NCI-H748 (cell line): Measurements from ENCODE around the gene GNG3.

Experiments
- DNase-seq: peaks from one replicate; lab custom pipeline; 2025; ENCODE audit not compliant: unreplicated experiment; lab: John Stamatoyannopoulos, UW

GNG3 gene

GRCh38 chr11:62755086-62755615, 47.7 kb downstream of the GNG3 start:
- no peak for DNase-seq

DNA sequence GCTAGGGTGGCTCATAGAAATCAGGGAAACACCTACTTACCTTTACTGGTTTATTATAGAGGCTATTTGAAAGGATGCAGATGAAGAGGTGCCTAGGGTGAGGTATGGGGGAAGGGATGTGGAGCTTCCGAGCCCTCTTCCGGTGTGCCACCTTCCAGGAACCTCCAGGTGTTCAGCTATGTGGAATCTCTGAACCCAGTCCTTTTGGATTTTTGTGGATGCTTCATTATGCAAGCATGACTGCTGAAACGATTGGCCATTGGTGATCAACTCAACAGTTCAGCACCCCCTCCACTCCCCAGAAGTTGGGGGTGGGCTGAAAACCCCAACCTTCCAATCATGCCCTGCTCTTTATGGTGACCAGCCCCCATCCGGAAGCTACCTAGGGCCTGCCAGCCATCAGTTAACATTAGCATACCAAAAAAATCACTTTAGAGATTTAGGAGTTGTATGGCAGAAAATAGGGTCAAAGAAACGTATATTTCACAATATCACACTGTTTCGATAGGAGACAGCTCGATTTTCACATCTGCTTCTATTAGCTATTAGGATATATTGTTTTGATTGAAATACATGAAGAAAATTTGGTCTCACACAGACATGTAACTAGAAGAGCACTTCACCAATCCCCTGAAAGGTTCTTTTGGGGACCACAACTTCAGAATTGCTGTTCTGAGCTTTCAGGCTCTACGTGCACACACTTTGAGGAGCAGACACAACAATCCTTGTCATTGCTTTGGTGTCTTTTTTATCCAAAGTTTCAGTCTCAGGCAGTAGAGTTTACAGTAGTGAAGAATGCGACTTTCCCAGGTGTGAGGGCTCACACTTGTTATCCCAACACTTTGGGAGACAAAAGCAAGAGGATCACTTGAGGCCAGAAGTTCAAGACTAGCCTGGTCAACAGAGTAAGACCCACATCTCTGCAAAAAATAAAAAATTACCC, 50.6 kb downstream of the GNG3 start:
- no peak for DNase-seq
